H1 (cell line): ENCODE data around the gene RADX. TPM values are rescaled to one million over a fixed set of nuclear protein-coding genes. Genes with fewer than 3 reads are reported as not detected.

ENCODE experiments used
- EP300 ChIP-seq, 2 experiments: IDR thresholded peaks; 1 replicate in 1 of 2; 2 replicates in 1 of 2; pipeline ENCODE4 v1.6.1; 2011 to 2012; ENCODE audit warnings: low read depth in 2 of 2, low read length in 2 of 2, mild to moderate bottlenecking in 2 of 2, borderline replicate concordance in 1 of 2, inconsistent platforms in 1 of 2, moderate library complexity in 1 of 2
- GABPA ChIP-seq: IDR thresholded peaks from 2 replicates; pipeline ENCODE4 v1.6.1; 2011; ENCODE audit warnings: mild to moderate bottlenecking, low read length, moderate library complexity, borderline replicate concordance; ENCODE audit not compliant: insufficient read depth
- JUN ChIP-seq: IDR thresholded peaks from 2 replicates; pipeline ENCODE4 v1.6.1; 2011; ENCODE audit warnings: low read depth, mild to moderate bottlenecking, improper control_type of control experiment, low read length
- POU5F1 ChIP-seq: IDR thresholded peaks from 2 replicates; pipeline ENCODE4 v1.6.1; 2011; ENCODE audit warnings: low read depth, mild to moderate bottlenecking, low read length, moderate library complexity
- SP4 ChIP-seq: IDR thresholded peaks from 2 replicates; pipeline ENCODE4 v1.6.1; 2012; ENCODE audit warnings: low read length, inconsistent platforms
- ZNF274 ChIP-seq: IDR thresholded peaks from 2 replicates; pipeline ENCODE4 v1.7.0; 2012; ENCODE audit warnings: low read length, borderline replicate concordance; ENCODE audit errors: extremely low read depth
- polyA plus RNA-seq, 7 experiments: library from polyadenylated mRNA; depleted of rRNA in 3 of 7; stranded (reverse) in 5 of 7; unstranded in 2 of 7; fragments of >200 nt in 5 of 7; fragments of 200-250 nt in 2 of 7; gene quantifications; 1 replicate in 5 of 7; 2 replicates in 1 of 7; 4 replicates in 1 of 7; pipeline versions ENCODE4 v1.2.1 to v1.2.3, GENCODE V29; 2011 to 2013; ENCODE audit warnings: missing spikeins in 2 of 7, mixed read lengths in 2 of 7
- total RNA-seq: library from RNA; stranded (reverse); fragmentation: NEBNext Ultra II Directional; extraction: Animal tissue kit (Norgen Biotek cat#: 25700); gene quantifications from 2 replicates; pipeline ENCODE4 v1.2.1, GENCODE V29; 2021
- TF ChIP-seq, protein P1 (sequence below): fragments of 300-600 bp; sonication (generic); IDR thresholded peaks from 2 replicates; pipeline ENCODE4 v1.7.1; 2012; ENCODE audit warnings: low read length, moderate library complexity, mild to moderate bottlenecking, inconsistent platforms; ENCODE audit not compliant: insufficient replicate concordance
- TF ChIP-seq, protein P2 (sequence below): IDR thresholded peaks from 2 replicates; pipeline ENCODE4 v1.6.1; 2012; ENCODE audit warnings: low read length, inconsistent platforms
- TF ChIP-seq, protein P3 (sequence below): IDR thresholded peaks from 2 replicates; pipeline ENCODE4 v1.6.1; 2011; ENCODE audit warnings: low read depth, mild to moderate bottlenecking, low read length; ENCODE audit not compliant: insufficient read depth

RADX gene
- total and polyA plus RNA-seq, 2 of the 8 experiments (the other 6 are each of a cell fraction or from before 2014, with no cell fraction given): 1.7 to 4.5 TPM

DNA sequence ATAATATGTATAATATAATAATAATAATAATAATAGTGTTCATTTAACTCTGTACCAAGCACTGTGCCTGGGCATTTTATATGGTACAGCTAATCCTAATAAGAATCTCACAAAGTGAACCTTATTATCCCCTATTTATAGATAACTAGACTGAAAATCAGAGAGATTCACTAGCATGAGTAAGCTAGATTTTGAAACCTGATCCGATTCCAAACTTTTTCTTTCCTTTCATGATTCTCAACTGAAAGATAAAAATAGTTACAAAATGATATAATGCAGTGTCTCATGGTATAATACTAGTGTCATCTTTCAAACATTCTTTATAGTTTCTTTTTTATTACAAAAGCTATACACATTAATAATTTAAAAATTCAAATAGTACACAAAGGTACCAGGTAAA is 58.9 kb downstream of the RADX start (continued):
- TF ChIP-seq, protein P1, sequence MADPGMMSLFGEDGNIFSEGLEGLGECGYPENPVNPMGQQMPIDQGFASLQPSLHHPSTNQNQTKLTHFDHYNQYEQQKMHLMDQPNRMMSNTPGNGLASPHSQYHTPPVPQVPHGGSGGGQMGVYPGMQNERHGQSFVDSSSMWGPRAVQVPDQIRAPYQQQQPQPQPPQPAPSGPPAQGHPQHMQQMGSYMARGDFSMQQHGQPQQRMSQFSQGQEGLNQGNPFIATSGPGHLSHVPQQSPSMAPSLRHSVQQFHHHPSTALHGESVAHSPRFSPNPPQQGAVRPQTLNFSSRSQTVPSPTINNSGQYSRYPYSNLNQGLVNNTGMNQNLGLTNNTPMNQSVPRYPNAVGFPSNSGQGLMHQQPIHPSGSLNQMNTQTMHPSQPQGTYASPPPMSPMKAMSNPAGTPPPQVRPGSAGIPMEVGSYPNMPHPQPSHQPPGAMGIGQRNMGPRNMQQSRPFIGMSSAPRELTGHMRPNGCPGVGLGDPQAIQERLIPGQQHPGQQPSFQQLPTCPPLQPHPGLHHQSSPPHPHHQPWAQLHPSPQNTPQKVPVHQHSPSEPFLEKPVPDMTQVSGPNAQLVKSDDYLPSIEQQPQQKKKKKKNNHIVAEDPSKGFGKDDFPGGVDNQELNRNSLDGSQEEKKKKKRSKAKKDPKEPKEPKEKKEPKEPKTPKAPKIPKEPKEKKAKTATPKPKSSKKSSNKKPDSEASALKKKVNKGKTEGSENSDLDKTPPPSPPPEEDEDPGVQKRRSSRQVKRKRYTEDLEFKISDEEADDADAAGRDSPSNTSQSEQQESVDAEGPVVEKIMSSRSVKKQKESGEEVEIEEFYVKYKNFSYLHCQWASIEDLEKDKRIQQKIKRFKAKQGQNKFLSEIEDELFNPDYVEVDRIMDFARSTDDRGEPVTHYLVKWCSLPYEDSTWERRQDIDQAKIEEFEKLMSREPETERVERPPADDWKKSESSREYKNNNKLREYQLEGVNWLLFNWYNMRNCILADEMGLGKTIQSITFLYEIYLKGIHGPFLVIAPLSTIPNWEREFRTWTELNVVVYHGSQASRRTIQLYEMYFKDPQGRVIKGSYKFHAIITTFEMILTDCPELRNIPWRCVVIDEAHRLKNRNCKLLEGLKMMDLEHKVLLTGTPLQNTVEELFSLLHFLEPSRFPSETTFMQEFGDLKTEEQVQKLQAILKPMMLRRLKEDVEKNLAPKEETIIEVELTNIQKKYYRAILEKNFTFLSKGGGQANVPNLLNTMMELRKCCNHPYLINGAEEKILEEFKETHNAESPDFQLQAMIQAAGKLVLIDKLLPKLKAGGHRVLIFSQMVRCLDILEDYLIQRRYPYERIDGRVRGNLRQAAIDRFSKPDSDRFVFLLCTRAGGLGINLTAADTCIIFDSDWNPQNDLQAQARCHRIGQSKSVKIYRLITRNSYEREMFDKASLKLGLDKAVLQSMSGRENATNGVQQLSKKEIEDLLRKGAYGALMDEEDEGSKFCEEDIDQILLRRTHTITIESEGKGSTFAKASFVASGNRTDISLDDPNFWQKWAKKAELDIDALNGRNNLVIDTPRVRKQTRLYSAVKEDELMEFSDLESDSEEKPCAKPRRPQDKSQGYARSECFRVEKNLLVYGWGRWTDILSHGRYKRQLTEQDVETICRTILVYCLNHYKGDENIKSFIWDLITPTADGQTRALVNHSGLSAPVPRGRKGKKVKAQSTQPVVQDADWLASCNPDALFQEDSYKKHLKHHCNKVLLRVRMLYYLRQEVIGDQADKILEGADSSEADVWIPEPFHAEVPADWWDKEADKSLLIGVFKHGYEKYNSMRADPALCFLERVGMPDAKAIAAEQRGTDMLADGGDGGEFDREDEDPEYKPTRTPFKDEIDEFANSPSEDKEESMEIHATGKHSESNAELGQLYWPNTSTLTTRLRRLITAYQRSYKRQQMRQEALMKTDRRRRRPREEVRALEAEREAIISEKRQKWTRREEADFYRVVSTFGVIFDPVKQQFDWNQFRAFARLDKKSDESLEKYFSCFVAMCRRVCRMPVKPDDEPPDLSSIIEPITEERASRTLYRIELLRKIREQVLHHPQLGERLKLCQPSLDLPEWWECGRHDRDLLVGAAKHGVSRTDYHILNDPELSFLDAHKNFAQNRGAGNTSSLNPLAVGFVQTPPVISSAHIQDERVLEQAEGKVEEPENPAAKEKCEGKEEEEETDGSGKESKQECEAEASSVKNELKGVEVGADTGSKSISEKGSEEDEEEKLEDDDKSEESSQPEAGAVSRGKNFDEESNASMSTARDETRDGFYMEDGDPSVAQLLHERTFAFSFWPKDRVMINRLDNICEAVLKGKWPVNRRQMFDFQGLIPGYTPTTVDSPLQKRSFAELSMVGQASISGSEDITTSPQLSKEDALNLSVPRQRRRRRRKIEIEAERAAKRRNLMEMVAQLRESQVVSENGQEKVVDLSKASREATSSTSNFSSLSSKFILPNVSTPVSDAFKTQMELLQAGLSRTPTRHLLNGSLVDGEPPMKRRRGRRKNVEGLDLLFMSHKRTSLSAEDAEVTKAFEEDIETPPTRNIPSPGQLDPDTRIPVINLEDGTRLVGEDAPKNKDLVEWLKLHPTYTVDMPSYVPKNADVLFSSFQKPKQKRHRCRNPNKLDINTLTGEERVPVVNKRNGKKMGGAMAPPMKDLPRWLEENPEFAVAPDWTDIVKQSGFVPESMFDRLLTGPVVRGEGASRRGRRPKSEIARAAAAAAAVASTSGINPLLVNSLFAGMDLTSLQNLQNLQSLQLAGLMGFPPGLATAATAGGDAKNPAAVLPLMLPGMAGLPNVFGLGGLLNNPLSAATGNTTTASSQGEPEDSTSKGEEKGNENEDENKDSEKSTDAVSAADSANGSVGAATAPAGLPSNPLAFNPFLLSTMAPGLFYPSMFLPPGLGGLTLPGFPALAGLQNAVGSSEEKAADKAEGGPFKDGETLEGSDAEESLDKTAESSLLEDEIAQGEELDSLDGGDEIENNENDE: no peak
- TF ChIP-seq POU5F1: no peak
- no peak for TF ChIP-seq EP300 (IDR thresholded peaks at IDR 0.05; ENCODE audit: borderline replicate concordance in 1 of 2, low read depth in 2 of 2, low read length in 2 of 2)
- TF ChIP-seq ZNF274: no peak
- TF ChIP-seq, protein P2, sequence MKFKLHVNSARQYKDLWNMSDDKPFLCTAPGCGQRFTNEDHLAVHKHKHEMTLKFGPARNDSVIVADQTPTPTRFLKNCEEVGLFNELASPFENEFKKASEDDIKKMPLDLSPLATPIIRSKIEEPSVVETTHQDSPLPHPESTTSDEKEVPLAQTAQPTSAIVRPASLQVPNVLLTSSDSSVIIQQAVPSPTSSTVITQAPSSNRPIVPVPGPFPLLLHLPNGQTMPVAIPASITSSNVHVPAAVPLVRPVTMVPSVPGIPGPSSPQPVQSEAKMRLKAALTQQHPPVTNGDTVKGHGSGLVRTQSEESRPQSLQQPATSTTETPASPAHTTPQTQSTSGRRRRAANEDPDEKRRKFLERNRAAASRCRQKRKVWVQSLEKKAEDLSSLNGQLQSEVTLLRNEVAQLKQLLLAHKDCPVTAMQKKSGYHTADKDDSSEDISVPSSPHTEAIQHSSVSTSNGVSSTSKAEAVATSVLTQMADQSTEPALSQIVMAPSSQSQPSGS: no peak
- no peak for TF ChIP-seq GABPA
- TF ChIP-seq, protein P3, sequence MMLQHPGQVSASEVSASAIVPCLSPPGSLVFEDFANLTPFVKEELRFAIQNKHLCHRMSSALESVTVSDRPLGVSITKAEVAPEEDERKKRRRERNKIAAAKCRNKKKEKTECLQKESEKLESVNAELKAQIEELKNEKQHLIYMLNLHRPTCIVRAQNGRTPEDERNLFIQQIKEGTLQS: no peak
- TF ChIP-seq JUN: no peak
- TF ChIP-seq SP4: no peak
